Tibial artery (tissue), 4 donors: ENCODE results near the gene OR5T1.

ENCODE experiments used
- DNase-seq, 2 donors: peaks; one replicate each; pipeline ENCODE4 v3.0.0-alpha.2; 2019
- H3K27ac ChIP-seq, 2 donors: fragments of 200-600 bp; sonication (generic) in 1 of 2; 1 replicate in 1 of 2; 2 replicates in 1 of 2; pipeline ENCODE4 v1.5.1; 2018 to 2019; ENCODE audit warnings: mild to moderate bottlenecking in 1 of 2
- H3K27me3 ChIP-seq, 2 donors: fragments of 200-600 bp; sonication (generic) in 1 of 2; one replicate each; pipeline versions ENCODE4 v1.5.1 to v1.6.0; 2016 to 2019
- H3K36me3 ChIP-seq, 3 donors: fragments of 200-600 bp; sonication (generic) in 2 of 3; one replicate each; pipeline ENCODE4 v1.5.1; 2016 to 2019; ENCODE audit warnings: mild to moderate bottlenecking in 2 of 3
- H3K4me1 ChIP-seq, 4 donors: fragments of 200-600 bp; sonication (generic) in 2 of 4; 1 replicate in 3 of 4; 2 replicates in 1 of 4; pipeline ENCODE4 v1.5.1; 2016 to 2019
- H3K4me3 ChIP-seq, 2 donors: fragments of 200-600 bp; sonication (generic) in 1 of 2; 1 replicate in 1 of 2; 2 replicates in 1 of 2; pipeline ENCODE4 v1.5.1; 2018 to 2019; ENCODE audit warnings: mild to moderate bottlenecking in 2 of 2
- H3K9me3 ChIP-seq, 3 donors: fragments of 200-600 bp; sonication (generic) in 1 of 3; one replicate each; pipeline ENCODE4 v1.5.1; 2016 to 2019
- intact Hi-C: fragments of 100-400 bp; cut with DNase I; formaldehyde crosslinking; loops from one replicate; pipeline ENCODE4 v1.15.0; 2023; ENCODE audit warnings: low total_unique reads
- TF ChIP-seq, protein P1 (sequence below), 2 experiments: fragments of 200-600 bp in 1 of 2; fragments of 450-650 bp in 1 of 2; IDR thresholded peaks; one replicate each; pipeline ENCODE4 v1.5.1; 2017 to 2019; ENCODE audit warnings: antibody characterized with exemption in 2 of 2, mild to moderate bottlenecking in 1 of 2, moderate library complexity in 1 of 2

The OR5T1 gene

GRCh38 chr11:56273854-56274253 is at the start of gene OR5T1:
Gene OR5T1, plus strand, starts transcription at chr11:56274154. Its CDS starts 1,485 bp downstream, at chr11:56275639.
- H3K4me3 ChIP-seq, result no peak within 1 kb of the TSS
- TF ChIP-seq, protein P1, sequence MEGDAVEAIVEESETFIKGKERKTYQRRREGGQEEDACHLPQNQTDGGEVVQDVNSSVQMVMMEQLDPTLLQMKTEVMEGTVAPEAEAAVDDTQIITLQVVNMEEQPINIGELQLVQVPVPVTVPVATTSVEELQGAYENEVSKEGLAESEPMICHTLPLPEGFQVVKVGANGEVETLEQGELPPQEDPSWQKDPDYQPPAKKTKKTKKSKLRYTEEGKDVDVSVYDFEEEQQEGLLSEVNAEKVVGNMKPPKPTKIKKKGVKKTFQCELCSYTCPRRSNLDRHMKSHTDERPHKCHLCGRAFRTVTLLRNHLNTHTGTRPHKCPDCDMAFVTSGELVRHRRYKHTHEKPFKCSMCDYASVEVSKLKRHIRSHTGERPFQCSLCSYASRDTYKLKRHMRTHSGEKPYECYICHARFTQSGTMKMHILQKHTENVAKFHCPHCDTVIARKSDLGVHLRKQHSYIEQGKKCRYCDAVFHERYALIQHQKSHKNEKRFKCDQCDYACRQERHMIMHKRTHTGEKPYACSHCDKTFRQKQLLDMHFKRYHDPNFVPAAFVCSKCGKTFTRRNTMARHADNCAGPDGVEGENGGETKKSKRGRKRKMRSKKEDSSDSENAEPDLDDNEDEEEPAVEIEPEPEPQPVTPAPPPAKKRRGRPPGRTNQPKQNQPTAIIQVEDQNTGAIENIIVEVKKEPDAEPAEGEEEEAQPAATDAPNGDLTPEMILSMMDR (IDR thresholded peaks at IDR 0.05), result no peak
- no peak within 1 kb of the TSS for H3K27ac ChIP-seq
- DNase-seq, result no peak
- H3K4me1 ChIP-seq, result no peaks in the 10 kb centered on the region
- peaks cover 0 to 3% (median 0%) of the 10 kb centered on the region in 3 donors for H3K9me3 ChIP-seq
- H3K36me3 ChIP-seq, result no peaks in the 10 kb centered on the region
- intact Hi-C loops, result no loop called here
- no peaks in the 10 kb centered on the region for H3K27me3 ChIP-seq

- Histone ChIP-seq H3K9me3 (peaks cover 0 to 3% (median 0%) of the 10 kb centered on the region in 3 donors), H3K4me1 (no peaks in the 10 kb centered on the region), H3K27me3 (no peaks in the 10 kb centered on the region), H3K27ac (no peak within 1 kb of the TSS), H3K4me3 (no peak within 1 kb of the TSS), H3K36me3 (no peaks in the 10 kb centered on the region)
- intact Hi-C loops, result no loop called here
- DNase-seq, result no peak
- TF ChIP-seq, protein P1 (IDR thresholded peaks at IDR 0.05), result no peak
Measured at GRCh38 chr11:56234155-56234554, 39.8 kb upstream of the OR5T1 start, which contains the start of gene OR5T2. Gene OR5T2, minus strand, starts transcription at chr11:56234255. Its CDS starts 1,193 bp downstream, at chr11:56233062.

DNA sequence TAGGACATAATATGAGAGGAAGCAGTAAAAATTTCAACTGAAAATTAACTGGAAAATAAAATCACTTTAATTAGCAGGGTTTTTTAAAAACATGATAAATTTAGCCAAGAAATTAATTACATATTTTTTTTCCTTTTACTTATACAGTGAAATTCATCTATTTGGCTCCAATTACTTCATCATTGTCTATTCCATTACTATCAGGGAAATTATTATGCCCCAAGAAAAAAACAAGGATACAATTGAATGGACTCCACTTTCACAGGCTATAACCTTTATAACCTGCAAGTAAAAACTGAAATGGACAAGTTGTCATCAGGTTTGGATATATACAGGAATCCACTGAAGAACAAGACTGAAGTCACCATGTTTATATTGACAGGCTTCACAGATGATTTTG is 22.0 kb upstream of the OR5T1 start, which contains the start of gene OR5T3:
TSS of gene OR5T3 (plus strand) at position 301 of the 400 bp plus-strand sequence. CDS start at position 301, 0 bp downstream.
- H3K27me3 ChIP-seq, result no peaks in the 10 kb centered on the region
- H3K9me3 ChIP-seq, result no peaks in the 10 kb centered on the region
- H3K36me3 ChIP-seq, result no peaks in the 10 kb centered on the region
- H3K4me1 ChIP-seq, result no peaks in the 10 kb centered on the region
- intact Hi-C loops, result no loop called here
- DNase-seq, result no peak
- H3K27ac ChIP-seq, result no peak within 1 kb of the TSS
- no peak within 1 kb of the TSS for H3K4me3 ChIP-seq
- TF ChIP-seq, protein P1 (IDR thresholded peaks at IDR 0.05), result no peak

DNA sequence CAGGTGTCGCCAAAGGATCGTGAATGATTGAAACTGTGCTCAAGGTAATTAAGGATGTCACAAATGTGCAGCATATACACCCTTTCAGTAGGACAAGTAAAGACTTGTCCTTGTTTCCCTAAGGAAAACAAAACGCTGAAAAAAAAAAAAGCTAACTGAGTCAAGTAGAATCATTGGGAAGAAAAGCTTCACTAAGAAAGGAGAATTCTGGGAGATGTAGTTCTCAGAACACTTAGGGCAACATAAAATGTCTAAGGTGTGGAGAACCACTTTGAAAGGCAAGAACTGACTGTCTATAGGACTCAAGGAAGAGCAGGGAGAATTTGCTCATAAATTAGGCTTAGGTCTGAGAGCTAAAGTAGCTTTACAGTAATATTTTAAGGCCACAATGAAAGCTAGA is 2.9 kb upstream of the OR5T1 start:
- no peak for DNase-seq
- intact Hi-C loops, result no loop called here

DNA sequence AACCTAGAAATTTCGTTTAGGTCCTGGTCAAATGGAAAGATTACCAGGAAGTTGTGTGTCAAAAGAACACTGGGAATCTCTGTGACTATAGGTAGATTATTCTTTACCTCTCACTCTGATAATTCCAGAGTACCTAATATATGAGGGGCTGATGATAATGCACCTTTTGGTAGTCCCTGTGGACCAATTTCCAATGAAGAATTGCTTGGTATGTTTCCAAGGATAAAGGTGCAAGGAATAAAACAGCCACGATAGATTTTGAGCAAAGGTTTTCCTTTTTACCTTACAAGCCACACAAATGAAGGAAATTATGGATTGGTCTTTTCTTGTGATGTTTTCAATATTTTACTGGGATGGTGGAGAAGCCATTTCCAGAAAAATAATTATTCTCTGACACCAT is 18.2 kb downstream of the OR5T1 start, which contains the start of gene OR8H1:
TSS of gene OR8H1 (minus strand) at position 101 of the 400 bp plus-strand sequence. CDS start 1,192 bp downstream, outside the sequence.
- intact Hi-C loops, result no loop called here
- no peak for DNase-seq

More for the DNA sequence above, 2.9 kb upstream of the OR5T1 start:
- H3K27ac ChIP-seq, result no peak overlapping the region
- H3K9me3 ChIP-seq, result peaks cover 0 to 4% (median 4%) of the 10 kb centered on the region in 3 donors
- no peak overlapping the region for H3K4me3 ChIP-seq
- H3K36me3 ChIP-seq, result no peaks in the 10 kb centered on the region
- TF ChIP-seq, protein P1 (IDR thresholded peaks at IDR 0.05), result no peak
- no peaks in the 10 kb centered on the region for H3K4me1 ChIP-seq
- no peaks in the 10 kb centered on the region for H3K27me3 ChIP-seq

More for the DNA sequence above, 18.2 kb downstream of the OR5T1 start, which contains the start of gene OR8H1:
- TF ChIP-seq, protein P1 (IDR thresholded peaks at IDR 0.05), result no peak
- Histone ChIP-seq H3K27ac (no peak within 1 kb of the TSS), H3K9me3 (no peaks in the 10 kb centered on the region), H3K4me3 (no peak within 1 kb of the TSS), H3K27me3 (no peaks in the 10 kb centered on the region), H3K36me3 (no peaks in the 10 kb centered on the region), H3K4me1 (no peaks in the 10 kb centered on the region)
